8988T (cell line): ENCODE data around the gene ITGAE.
"Not testable (repeated sequence)": the region's sequence is repeated elsewhere in the genome, so short reads cannot be mapped to it uniquely, and the experiment has no call there.

Experiments
- DNase-seq: peaks from one replicate; pipeline ENCODE4 v3.0.0; 2011

ITGAE gene

GRCh38 chr17:3800362-3801271 lies at the start of gene ITGAE:
TSS of gene ITGAE (minus strand) at chr17:3801188. CDS start at chr17:3801144, 44 bp downstream.
- DNase-seq, result no peak

GRCh38 chr17:3848229-3848835 lies 47.3 kb upstream of the ITGAE start:
- no peak for DNase-seq

GRCh38 chr17:3847165-3847670 lies 46.2 kb upstream of the ITGAE start:
- no peak for DNase-seq

- DNase-seq, result no peak
Measured at GRCh38 chr17:3846437-3847164, 45.6 kb upstream of the ITGAE start.

- DNase-seq, result peak; percentile 83
Measured at GRCh38 chr17:3845621-3846436, 44.8 kb upstream of the ITGAE start, which contains the start of gene NCBP3. TSS of gene NCBP3 (minus strand) at chr17:3846246. CDS start at chr17:3846223, 23 bp downstream.

- DNase-seq, result no peak
Measured at GRCh38 chr17:3845291-3845620, 44.3 kb upstream of the ITGAE start.

GRCh38 chr17:3844556-3844955 lies 43.6 kb upstream of the ITGAE start:
- not testable (repeated sequence) for DNase-seq

- DNase-seq, result peak; percentile 58
Measured at GRCh38 chr17:3843935-3844516, 43.0 kb upstream of the ITGAE start.

- DNase-seq, result no peak
Measured at GRCh38 chr17:3838206-3838605, 37.2 kb upstream of the ITGAE start.

- no peak for DNase-seq
Measured at GRCh38 chr17:3836551-3836950, 35.6 kb upstream of the ITGAE start.

GRCh38 chr17:3835410-3836229 lies 34.6 kb upstream of the ITGAE start:
- DNase-seq, result no peak

GRCh38 chr17:3834811-3835210 lies 33.8 kb upstream of the ITGAE start:
- DNase-seq, result no peak

- DNase-seq, result no peak
Measured at GRCh38 chr17:3828852-3829232, 27.9 kb upstream of the ITGAE start.

- DNase-seq, result no peak
Measured at GRCh38 chr17:3828151-3828851, 27.3 kb upstream of the ITGAE start.

GRCh38 chr17:3827124-3827773 lies 26.3 kb upstream of the ITGAE start:
- DNase-seq, result no peak

- DNase-seq, result no peak
Measured at GRCh38 chr17:3826191-3826590, 25.2 kb upstream of the ITGAE start.

- no peak for DNase-seq
Measured at GRCh38 chr17:3821101-3821500, 20.1 kb upstream of the ITGAE start.

GRCh38 chr17:3818786-3819185 lies 17.8 kb upstream of the ITGAE start:
- DNase-seq, result no peak

GRCh38 chr17:3817851-3818605 lies 17.0 kb upstream of the ITGAE start:
- DNase-seq, result no peak
